HFFc6 (cell line): ENCODE results near the gene SVOP. TPM values are rescaled to one million over a fixed set of nuclear protein-coding genes. Genes with fewer than 3 reads are reported as not detected.

Experiments
- DNase-seq: peaks from one replicate; pipeline ENCODE4 v3.0.0-alpha.2; 2018
- H3K27ac Mint-ChIP-seq: 2 replicates; pipeline ENCODE4 v1.8.0; 2020; ENCODE audit warnings: mild to moderate bottlenecking, mixed read lengths
- H3K27me3 Mint-ChIP-seq: 2 replicates; pipeline ENCODE4 v1.8.0; 2021; ENCODE audit warnings: mild to moderate bottlenecking, moderate library complexity, mixed read lengths; ENCODE audit not compliant: insufficient read depth
- H3K36me3 Mint-ChIP-seq: 2 replicates; pipeline ENCODE4 v1.8.0; 2021; ENCODE audit warnings: low read depth, mixed read lengths
- H3K4me1 Mint-ChIP-seq: 2 replicates; pipeline ENCODE4 v1.8.0; 2020; ENCODE audit warnings: low read depth, mixed read lengths
- H3K4me3 Mint-ChIP-seq: 2 replicates; pipeline ENCODE4 v1.8.0; 2020; ENCODE audit warnings: mild to moderate bottlenecking, moderate library complexity, mixed read lengths
- H3K9me3 Mint-ChIP-seq: 2 replicates; pipeline ENCODE4 v1.8.0; 2020; ENCODE audit warnings: mild to moderate bottlenecking, mixed read lengths
- CTCF ChIP-seq: fragments of 200-600 bp; sonication (generic); IDR thresholded peaks from 2 replicates; pipeline ENCODE4 v1.5.0; 2021; ENCODE audit warnings: antibody characterized with exemption, mild to moderate bottlenecking
- total RNA-seq, 6 experiments: library from RNA; stranded (reverse); fragmentation: NEBNext Ultra II Directional; extraction: Animal tissue kit (Norgen Biotek cat#: 25700); gene quantifications; 2 replicates in 1 of 6; 3 replicates in 5 of 6; pipeline ENCODE4 v1.2.3, GENCODE V29; 2021

SVOP gene
- total RNA-seq, 6 experiments from 2014 or later, result not detected

DNA sequence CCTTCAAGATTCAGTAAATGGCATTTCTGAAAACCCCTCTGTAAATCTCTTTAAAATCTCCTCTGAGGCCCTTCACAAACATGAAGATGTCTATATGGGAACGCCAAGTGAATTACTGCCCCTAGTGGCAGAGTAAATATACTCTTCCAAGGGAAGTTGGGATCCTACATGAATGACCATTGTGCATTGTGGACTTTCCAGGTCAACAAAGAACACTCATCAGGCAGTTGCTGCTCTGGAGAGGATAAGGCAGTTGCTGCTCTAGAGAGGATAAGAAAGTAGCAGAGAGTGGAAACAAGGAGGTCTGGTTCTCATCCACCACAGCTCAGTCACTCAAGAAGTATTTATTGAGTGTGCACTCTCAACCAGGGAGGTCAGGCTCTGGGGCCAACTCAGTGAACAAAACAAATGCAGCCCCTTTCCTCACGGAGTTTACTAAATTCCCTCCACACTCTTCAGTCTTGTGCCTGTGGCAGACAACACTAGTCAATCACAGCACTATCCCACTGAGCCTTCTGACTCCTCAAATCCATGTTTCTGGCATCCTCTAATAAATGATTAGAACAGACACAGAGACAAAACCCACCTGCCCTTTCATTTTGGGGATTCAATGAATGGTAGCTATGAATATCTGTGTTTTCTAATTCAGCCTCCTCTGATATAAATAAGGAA is 52.9 kb downstream of the SVOP start:
- H3K36me3 Mint-ChIP-seq, result no peaks in the 10 kb centered on the region
- peak; percentile 73 for TF ChIP-seq CTCF
- H3K27ac Mint-ChIP-seq, result no peak overlapping the region
- H3K4me1 Mint-ChIP-seq, result no peaks in the 10 kb centered on the region
- no peak for DNase-seq
- peaks cover 8% of the 10 kb centered on the region for H3K27me3 Mint-ChIP-seq
- no peak overlapping the region for H3K4me3 Mint-ChIP-seq
- no peaks in the 10 kb centered on the region for H3K9me3 Mint-ChIP-seq

DNA sequence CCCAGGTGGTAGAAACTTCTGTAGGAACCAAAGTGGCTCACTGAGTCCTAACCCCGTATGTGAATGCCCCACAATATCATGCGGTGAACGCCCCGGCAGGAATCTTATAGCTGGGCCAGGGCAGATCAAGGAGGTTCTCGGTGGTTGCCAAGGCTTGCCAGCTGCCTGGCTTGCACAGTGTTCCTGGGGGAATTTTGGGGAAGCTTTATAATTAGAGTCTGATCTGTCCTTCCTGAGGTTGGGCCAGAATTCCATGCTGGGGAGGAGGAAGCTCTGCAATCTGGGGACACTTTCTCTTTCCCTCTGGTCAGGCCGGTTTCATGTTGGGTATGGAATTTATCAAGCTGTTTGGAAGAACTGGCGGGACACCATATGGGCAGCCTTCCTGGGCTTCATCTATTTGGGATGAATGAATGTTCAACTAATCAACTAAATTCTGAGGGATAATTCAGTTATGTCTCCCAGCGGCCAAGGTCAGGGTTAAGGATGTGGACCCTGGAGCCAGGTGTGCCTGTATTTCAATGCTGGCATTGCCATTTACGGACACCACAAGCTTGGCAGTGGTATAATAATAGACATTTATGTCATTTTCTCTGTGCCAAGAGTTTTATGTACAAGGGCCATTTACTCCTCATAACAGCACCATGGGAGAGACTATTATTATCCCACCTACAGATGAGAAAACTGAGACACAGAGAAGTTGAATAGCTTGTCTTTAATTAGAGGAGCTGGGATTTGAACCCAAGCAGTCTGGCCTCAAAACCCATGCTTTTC is 54.3 kb downstream of the SVOP start:
- Mint-ChIP-seq H3K36me3 (no peaks in the 10 kb centered on the region), H3K27me3 (peaks cover 16% of the 10 kb centered on the region), H3K4me1 (no peaks in the 10 kb centered on the region), H3K9me3 (no peaks in the 10 kb centered on the region), H3K27ac (no peak overlapping the region), H3K4me3 (no peak overlapping the region)
- TF ChIP-seq CTCF, result no peak
- DNase-seq, result no peak

DNA sequence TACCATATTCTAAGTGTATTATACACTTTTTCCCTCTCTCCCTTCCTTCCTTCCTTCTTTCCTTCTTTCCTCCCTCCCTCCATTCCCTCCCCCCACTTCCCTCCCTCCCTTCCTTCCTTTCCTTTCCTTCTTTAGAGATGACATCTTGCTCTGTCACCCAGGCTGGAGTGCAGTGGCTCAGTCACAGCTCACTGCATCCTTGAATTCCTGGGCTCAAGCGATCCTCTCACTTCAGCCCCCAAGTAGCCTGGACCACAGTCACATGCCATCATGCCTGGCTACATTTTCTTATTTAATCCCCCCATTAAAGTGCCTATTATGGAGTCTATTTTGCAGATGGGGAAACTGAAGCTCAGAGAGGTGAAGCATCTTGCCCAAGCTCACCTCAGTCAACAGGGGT is 55.0 kb downstream of the SVOP start:
- H3K27me3 Mint-ChIP-seq, result peaks cover 16% of the 10 kb centered on the region
- no peak overlapping the region for H3K4me3 Mint-ChIP-seq
- no peaks in the 10 kb centered on the region for H3K9me3 Mint-ChIP-seq
- no peaks in the 10 kb centered on the region for H3K4me1 Mint-ChIP-seq
- no peak for DNase-seq
- TF ChIP-seq CTCF, result no peak
- H3K36me3 Mint-ChIP-seq, result no peaks in the 10 kb centered on the region
- no peak overlapping the region for H3K27ac Mint-ChIP-seq

- no peak for TF ChIP-seq CTCF
- Mint-ChIP-seq H3K27me3 (peaks cover 16% of the 10 kb centered on the region), H3K9me3 (no peaks in the 10 kb centered on the region), H3K36me3 (no peaks in the 10 kb centered on the region), H3K4me1 (no peaks in the 10 kb centered on the region), H3K4me3 (no peak overlapping the region), H3K27ac (no peak overlapping the region)
- no peak for DNase-seq
Observed at GRCh38 chr12:108964371-108965352, 56.2 kb downstream of the SVOP start.

DNA sequence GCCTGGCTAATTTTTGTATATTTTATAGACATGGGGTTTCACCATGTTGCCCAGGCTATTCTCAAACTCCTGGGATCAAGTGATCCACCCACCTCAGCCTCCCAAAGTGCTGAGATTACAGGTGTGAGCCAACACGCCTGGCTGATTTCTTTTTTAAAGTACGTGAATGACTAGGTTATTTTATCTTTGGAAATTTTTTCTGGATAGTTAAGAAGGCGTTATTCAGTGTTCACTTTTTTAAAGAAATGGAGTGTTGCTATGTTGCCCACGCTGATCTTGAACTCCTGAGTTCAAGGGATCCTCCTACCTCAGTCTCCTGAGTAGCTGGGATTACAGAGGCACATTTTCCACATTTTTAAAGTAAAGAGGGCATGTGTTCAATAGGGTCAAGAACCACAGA is 58.6 kb downstream of the SVOP start:
- no peak for DNase-seq
- no peak overlapping the region for H3K27ac Mint-ChIP-seq

More for the DNA sequence above, 58.6 kb downstream of the SVOP start:
- H3K36me3 Mint-ChIP-seq, result no peaks in the 10 kb centered on the region
- no peaks in the 10 kb centered on the region for H3K4me1 Mint-ChIP-seq
- H3K9me3 Mint-ChIP-seq, result no peaks in the 10 kb centered on the region
- no peak for TF ChIP-seq CTCF
- peaks cover 27% of the 10 kb centered on the region for H3K27me3 Mint-ChIP-seq
- H3K4me3 Mint-ChIP-seq, result no peak overlapping the region
